Stimulated activated CD8-positive, alpha-beta memory T cell treated with anti-CD3 and anti-CD28 coated beads, Interleukin-7, amount 100 ng/mL, for 48 hours (primary cell): ENCODE data around the gene SYNM.

Source experiments
- DNase-seq, 2 donors: peaks; one replicate each; pipeline ENCODE4 v3.0.0-alpha.2; 2020; ENCODE audit warnings: low read depth in 1 of 2; ENCODE audit errors: extremely low read depth in 1 of 2

The SYNM gene

DNA sequence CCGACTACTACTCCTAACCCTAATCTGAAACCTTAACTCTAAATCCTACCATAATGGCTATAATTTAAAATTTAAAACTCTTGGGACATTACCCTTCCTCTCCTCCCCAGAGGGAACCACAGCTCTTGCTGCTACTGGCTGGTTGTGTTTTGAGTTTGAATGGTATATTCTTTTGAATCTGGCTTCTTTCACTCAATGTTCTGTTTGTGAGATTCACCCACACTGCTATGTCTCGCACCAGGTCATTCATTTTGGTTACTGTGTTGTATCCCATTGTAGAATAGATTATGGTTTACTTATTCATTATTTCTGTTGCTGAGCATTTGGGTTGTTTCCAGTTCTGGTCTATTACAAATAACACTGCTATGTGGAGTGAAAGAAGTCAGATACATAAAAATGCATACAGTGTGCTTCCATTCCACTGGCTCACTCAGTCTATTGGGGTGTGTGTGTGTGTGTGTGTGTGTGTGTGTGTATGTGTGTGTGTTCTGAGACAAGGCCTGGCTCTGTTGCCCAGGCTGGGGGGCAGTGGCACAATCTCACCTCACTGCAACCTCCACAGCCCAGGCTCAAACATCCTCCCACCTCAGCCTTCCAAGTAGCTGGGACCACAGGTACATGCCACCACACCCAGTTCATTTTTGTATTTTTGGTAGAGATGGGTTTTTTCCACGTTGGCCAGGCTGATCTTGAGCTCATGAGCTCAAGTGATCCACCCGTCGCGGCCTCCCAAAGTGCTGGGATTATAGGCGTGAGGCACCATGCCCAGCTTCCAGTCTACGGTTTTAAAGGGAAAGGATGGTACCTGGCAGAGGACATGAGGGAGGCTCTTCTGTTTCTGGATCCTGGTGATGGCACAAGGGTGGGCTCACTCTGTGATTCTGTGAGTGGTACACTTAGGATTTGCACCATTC is 19.2 kb upstream of the SYNM start:
- DNase-seq: no peak

DNA sequence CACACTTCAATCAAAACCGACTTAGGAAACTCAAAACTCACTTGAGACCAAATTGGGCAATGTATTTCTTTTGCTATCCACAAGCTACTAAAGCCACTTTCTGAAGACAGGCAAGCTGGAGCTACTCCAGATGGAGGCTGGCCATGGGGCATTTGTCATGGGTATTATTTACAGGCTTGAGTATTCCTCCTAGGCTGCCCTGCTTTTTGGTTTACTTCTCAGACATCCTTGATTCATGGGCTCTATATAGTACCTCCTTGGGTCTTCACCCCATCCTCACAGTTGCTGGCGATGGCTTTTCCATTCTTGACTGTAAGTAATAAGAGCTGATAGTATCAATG is 18.6 kb upstream of the SYNM start:
- DNase-seq: no peak

GRCh38 chr15:99087405-99087943 is 17.4 kb upstream of the SYNM start:
- no peak for DNase-seq

- DNase-seq: no peak
Observed at GRCh38 chr15:99090011-99090699, 14.7 kb upstream of the SYNM start.

GRCh38 chr15:99090938-99091337 is 13.9 kb upstream of the SYNM start:
- DNase-seq: no peak

- DNase-seq: no peak
Observed at GRCh38 chr15:99092554-99093172, 12.2 kb upstream of the SYNM start.

DNA sequence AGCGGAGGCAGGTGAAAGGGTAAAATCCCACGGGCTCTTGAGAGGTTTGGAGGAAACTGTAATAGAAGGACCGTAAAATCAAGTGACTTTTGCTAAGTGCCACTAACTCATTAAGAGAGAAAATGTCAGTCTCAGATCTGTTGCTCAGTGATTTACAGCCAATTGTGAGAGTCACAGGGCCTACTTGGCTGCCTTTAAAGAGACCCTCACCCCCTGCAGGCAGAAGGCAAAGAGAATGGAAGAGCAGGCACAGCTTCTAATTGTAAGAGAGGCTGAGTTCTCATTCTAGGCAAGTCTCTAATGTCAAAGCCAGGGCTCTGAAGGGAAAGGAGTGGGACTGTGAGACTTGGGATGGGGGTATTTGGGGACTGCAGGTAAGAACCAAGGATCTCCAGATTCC is 9.3 kb upstream of the SYNM start:
- DNase-seq: no peak

DNA sequence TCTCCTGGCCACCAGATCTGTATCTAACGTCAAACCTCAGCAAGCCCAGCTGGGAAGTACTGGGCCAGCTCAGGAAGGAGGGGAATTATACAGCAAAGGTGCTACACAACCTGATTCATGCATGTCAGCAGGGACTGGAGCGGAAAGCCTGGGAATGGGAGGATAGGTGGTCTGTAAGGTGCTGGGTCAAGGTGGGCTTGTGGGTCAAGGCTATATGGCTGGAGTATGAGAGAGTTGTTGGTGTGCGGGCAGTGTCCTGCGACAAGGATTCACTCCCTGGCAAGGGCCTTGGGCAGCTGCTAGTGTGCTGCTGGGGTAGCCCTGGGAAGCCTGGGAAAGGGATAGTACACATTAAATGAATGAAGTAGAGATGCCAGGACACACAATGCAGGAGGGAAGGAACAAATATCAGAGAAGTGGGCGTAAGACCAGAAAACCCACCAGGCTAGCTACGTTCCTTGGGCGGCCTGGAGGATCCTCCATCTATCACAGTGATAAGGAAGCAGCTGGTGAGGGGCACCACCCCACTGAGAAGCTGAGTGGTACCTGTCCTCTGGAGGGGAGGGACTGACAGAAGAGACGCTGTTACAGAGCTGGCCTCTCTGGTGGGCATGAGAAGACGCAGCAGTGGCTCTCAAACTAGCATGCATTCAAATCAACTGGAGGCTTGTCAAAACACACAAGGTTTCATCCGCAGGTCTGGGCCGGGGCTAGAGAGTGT is 8.5 kb upstream of the SYNM start:
- DNase-seq: no peak

- no peak for DNase-seq
Observed at GRCh38 chr15:99096894-99097426, 7.9 kb upstream of the SYNM start.

DNA sequence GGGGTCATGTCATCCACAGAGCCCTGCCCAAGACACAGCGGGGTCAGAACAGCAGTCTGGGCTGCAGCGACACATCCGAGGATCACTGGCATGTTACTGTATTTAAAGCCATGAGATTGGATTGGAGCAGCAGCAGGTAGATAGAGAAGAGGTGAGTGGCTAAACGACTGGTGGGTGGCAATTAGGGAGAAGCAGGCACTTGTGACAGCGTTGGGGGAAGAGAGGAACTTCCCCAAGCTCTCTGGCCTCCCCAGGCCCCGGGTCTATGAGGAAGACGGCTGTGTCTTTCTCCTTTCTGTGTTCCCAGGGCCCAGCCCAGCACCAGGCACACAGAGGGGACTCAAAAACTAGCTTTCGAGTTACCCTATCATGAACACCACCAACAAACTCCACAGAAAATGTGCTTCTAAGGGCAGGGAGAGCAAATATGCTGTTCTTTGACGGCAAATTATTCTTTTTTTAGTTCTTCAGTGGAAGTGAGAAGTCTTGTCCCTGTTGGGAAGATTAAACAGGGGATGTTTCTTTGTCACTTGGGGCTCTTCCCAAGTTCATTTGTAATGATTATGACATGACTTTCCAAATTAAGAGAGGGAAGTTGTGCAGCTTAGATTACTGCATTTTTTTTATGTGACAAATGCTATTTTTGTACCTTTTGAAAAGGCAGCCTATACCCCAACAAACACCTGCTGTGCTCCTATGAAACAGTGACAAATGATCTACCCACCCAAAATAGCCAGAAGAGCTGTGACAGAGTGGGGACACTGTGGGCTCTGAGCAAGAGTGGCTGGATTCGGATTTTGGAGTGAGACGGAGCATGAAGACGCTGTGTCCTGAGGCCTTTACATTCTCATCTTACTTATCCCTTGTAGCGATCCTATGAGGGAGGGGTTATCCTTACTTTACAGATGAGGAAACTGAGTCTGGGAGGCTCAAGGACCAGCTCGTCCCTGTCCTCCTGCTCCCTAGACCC is 7.2 kb upstream of the SYNM start:
- DNase-seq: no peak

GRCh38 chr15:99098426-99098825 is 6.5 kb upstream of the SYNM start:
- DNase-seq: no peak

- DNase-seq: no peak
Observed at GRCh38 chr15:99098991-99099390, 5.9 kb upstream of the SYNM start.

GRCh38 chr15:99099661-99100060 is 5.2 kb upstream of the SYNM start:
- no peak for DNase-seq

DNA sequence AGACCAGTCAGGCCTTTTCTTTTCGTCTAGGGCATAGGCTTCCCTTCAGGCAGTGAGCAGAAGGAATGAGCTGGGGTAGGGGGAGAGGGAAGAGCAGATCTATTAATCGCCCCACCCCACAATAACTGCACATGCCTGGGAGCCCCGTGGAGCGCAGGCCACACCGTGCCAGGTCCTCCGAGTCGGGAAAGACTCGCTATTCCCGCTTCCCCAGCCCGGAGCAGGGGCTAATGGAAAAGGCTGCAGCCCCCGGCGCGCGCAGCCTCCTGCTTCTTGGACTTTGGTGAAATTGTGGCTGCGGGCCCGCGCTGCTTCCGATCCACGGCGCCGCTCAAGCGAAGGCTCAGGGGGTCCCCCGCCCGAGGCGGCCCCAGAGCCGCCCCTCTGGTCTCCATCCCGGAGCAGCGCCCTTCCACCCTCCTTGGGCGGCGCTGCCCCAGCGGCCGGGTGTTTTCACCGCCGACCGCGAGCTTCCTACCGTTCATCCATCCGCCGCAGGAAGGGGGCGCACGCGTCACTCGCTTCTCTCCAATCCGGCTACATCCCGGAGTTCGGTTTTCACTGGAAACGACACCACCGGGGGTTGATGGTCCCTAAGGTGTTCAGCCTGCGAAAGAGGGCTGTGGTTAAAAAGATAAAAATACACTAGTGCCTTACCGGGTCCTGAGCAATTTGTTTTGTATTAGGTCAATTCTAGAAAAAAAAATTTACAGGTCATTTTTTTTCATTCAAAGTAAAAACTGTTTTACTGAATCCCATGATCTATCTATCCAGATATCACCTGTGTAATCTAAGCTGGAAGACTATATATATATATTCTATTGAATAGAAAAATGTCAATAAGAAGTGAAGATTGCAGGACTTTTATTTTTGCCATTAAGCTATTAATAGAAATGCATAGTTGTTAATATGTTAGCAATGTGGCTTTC is 4.4 kb upstream of the SYNM start:
- DNase-seq: no peak

GRCh38 chr15:99101501-99101900 is 3.4 kb upstream of the SYNM start:
- no peak for DNase-seq

DNA sequence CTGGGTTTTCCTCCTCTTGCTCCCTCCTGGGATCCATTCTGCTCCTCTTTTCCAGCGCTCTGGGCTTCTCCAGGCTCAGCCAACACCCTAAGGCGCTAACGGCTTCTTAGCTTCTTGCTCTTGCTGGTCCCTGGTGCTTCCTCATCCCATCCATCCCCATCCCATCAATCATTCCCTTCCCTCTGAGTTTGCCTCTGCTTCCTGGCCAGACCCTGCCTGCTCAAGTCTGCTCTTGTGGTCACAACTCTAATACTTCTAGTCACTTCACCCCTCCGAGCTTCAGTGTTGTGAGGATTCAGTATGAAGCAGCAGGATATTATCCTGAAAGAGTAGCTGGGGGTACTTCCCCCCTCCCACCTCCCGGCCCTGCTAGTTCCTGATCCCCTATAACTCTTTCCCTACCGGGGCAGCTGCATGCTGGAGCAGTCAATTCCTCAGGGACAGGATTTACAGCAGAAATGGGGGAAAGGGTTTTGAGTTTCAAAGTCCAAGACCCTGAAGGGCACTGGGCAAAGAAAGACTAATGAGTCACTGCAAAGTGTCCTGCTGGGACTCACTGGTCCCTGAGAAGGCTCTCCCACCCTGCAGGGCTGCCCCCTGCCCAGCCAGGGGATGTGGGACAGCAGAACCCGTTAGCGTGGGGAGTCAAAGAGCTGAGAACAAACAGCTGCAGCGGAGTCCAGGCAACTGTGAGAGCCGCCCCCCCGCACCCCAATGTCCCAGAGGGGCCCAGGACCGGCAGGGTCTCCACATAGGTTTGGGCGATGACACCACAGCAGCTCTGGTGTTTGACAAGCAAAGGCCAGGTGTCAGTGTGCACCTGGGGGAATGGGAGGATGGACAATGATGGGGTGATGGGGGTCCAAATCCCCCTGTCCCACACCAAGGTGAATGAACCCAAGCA is 2.3 kb upstream of the SYNM start:
- no peak for DNase-seq

DNA sequence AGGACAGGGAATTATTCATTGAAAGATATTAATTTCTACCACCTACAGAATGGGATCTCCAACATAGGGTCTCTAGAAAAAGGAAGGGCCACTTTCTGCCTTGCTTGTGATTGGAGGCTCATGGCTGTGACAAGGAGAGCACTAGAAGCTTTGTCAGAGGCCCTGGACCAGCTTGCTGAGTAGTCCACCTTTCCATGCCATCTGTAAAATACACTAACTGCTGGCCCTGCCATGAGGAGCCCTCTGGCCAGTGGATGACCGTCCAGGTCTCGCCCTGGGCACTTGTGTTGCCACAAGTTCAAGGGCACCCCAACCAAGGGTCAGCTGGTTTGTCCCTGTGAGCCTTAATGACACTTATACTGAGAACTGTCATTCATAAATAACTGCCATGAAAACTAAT is 1.6 kb upstream of the SYNM start:
- DNase-seq: no peak
